Bronchial epithelial cell (primary cell): ENCODE measurements around the gene PA2G4. TPM values are rescaled to one million over a fixed set of nuclear protein-coding genes. Genes with fewer than 3 reads are reported as not detected.

ENCODE experiments used
- DNase-seq: peaks from one replicate; pipeline ENCODE4 v3.0.0-alpha.2; 2010; ENCODE audit warnings: low read depth
- FAIRE-seq: peaks from 2 replicates; lab custom pipeline; 2011; peaks lifted over from hg19 to GRCh38; lab: Jason Lieb, UNC
- H3K27me3 ChIP-seq: 2 replicates; pipeline ENCODE4 v1.5.1; 2011; ENCODE audit warnings: low read length; ENCODE audit not compliant: control insufficient read depth, insufficient read depth
- H3K36me3 ChIP-seq: 2 replicates; pipeline ENCODE4 v1.5.1; 2011; ENCODE audit warnings: low read length; ENCODE audit not compliant: control insufficient read depth, insufficient read depth
- H3K4me3 ChIP-seq: 2 replicates; pipeline ENCODE4 v1.5.1; 2011; ENCODE audit warnings: mild to moderate bottlenecking, low read depth, low read length, control low read depth
- CTCF ChIP-seq: IDR thresholded peaks from 2 replicates; pipeline ENCODE4 v1.5.1; 2011; ENCODE audit warnings: mild to moderate bottlenecking, moderate library complexity, low read length, control low read depth, inconsistent platforms; ENCODE audit not compliant: insufficient read depth, severe bottlenecking
- total RNA-seq: library from RNA; depleted of rRNA; stranded (reverse); fragments of >200 nt; gene quantifications from 2 replicates; pipeline ENCODE4 v1.2.1, GENCODE V29; 2014

The PA2G4 gene
- total RNA-seq, 1 donor from 2014 or later = 172 TPM

GRCh38 chr12:56126732-56127239 is 22.4 kb downstream of the PA2G4 start:
- no peak overlapping the region for H3K4me3 ChIP-seq
- FAIRE-seq = no peak

GRCh38 chr12:56127485-56127887 is 23.1 kb downstream of the PA2G4 start:
- H3K27me3 ChIP-seq = no peaks in the 10 kb centered on the region
- TF ChIP-seq CTCF = no peak
- peak overlapping the region; percentile 16 for H3K4me3 ChIP-seq
- FAIRE-seq (no peak), DNase-seq (no peak)
- peaks cover 14% of the 10 kb centered on the region for H3K36me3 ChIP-seq

More at GRCh38 chr12:56126732-56127239, 22.4 kb downstream of the PA2G4 start:
- no peaks in the 10 kb centered on the region for H3K27me3 ChIP-seq
- no peak for DNase-seq
- no peak for TF ChIP-seq CTCF
- H3K36me3 ChIP-seq = peaks cover 8% of the 10 kb centered on the region

- no peak for FAIRE-seq
- peak; percentile 6 for TF ChIP-seq CTCF
- H3K36me3 ChIP-seq = peaks cover 15% of the 10 kb centered on the region
- H3K4me3 ChIP-seq = peak within 1 kb of the TSS; percentile 88
- no peaks in the 10 kb centered on the region for H3K27me3 ChIP-seq
- peak; percentile 99 for DNase-seq
These were observed 23.7 kb downstream of the PA2G4 start, which contains the start of gene ESYT1 for GRCh38 chr12:56127888-56128669. TSS of gene ESYT1 (plus strand) at chr12:56128267. CDS start at chr12:56128320, 53 bp downstream.

GRCh38 chr12:56128670-56129205 is 24.4 kb downstream of the PA2G4 start:
- FAIRE-seq = no peak
- peak; percentile 54 for DNase-seq
- peaks cover 21% of the 10 kb centered on the region for H3K36me3 ChIP-seq
- no peak for TF ChIP-seq CTCF
- peak overlapping the region; percentile 88 for H3K4me3 ChIP-seq
- no peaks in the 10 kb centered on the region for H3K27me3 ChIP-seq

GRCh38 chr12:56129206-56129941 is 25.0 kb downstream of the PA2G4 start:
- Histone ChIP-seq H3K4me3 (peak overlapping the region; percentile 88), H3K27me3 (no peaks in the 10 kb centered on the region), H3K36me3 (peaks cover 26% of the 10 kb centered on the region)
- FAIRE-seq (no peak), DNase-seq (peak; percentile 44)
- TF ChIP-seq CTCF = no peak
